ENCODE data around the gene CCM2. TPM values are rescaled to one million over a fixed set of nuclear protein-coding genes. Genes with fewer than 3 reads are reported as not detected.

CCM2 gene
- total RNA-seq, 1 experiment from 2014 or later: 42.5 TPM

DNA sequence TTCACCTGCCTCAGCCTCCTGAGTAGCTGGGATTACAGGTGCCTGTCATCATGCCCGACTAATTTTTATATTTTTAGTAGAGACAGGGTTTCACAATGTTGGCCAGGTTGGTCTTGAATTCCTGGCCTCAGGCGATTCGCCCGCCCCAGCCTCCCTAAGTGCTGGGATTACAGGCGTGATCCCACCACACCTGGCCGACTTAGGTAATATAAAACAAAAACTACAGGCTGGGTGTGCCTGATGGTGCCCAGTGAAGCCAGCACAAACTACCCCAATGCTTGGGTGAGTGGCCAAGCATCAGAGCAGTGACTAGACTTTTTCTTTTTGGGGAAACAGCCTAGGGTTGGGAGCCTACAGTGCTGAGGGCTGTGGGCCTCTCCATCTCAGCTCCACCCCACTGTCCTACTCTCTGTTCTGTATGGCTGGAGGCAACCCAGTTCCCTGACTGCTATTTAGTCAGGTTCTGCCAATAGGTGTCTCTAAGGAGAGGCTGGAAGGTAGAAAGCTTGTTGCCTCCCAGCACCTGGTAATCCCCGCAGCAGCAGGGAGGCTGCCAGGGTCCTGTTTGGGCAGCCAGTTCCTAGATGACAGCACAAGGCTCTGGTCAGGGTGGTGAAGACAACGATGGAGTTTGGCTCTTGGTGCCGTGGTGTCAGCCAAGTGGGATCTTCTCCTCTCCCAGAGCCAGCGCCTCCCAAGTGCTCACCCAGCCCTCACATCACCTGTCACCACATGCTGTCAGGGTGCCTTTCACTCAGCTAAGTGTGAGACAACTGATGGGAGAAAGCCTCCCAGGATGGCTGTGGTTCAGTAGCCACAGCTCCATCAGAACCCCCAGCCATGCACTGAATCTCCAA is 99.2 kb downstream of the CCM2 start:
- H4K20me1 ChIP-seq (ENCODE audit: insufficient read depth, low read depth, low read length): peaks cover 6% of the 10 kb centered on the region; the same call in 1 of the 2 replicates
- no peak overlapping the region for H3K4me2 ChIP-seq (ENCODE audit: low read depth, low read length, poor library complexity, severe bottlenecking)
- H3K9ac ChIP-seq (ENCODE audit: low read length): no peak overlapping the region
- H3K27ac ChIP-seq (ENCODE audit: low read length): no peak overlapping the region
- no peaks in the 10 kb centered on the region for H3K9me2 ChIP-seq (replicated peaks; ENCODE audit: insufficient read depth, low read length)
- H2AFZ ChIP-seq (ENCODE audit: low read length): no peak overlapping the region
- 0 out of 2 replicates have a peak, but pooled peaks cover 3% of the 10 kb centered on the region for H3K9me3 ChIP-seq (ENCODE audit: low read length)
- H3K4me1 ChIP-seq (ENCODE audit: low read length): peaks cover 23% of the 10 kb centered on the region
- peaks cover 17% of the 10 kb centered on the region; the same call in 1 of the 2 replicates for H3K36me3 ChIP-seq (ENCODE audit: insufficient read depth, low read length)
- no peak overlapping the region for H3K4me3 ChIP-seq (ENCODE audit: low read length)
- H3K27me3 ChIP-seq (ENCODE audit: low read length): no peaks in the 10 kb centered on the region
- DNase-seq: no peak
- no peaks in the 10 kb centered on the region for H3K79me2 ChIP-seq (ENCODE audit: low read length)

DNA sequence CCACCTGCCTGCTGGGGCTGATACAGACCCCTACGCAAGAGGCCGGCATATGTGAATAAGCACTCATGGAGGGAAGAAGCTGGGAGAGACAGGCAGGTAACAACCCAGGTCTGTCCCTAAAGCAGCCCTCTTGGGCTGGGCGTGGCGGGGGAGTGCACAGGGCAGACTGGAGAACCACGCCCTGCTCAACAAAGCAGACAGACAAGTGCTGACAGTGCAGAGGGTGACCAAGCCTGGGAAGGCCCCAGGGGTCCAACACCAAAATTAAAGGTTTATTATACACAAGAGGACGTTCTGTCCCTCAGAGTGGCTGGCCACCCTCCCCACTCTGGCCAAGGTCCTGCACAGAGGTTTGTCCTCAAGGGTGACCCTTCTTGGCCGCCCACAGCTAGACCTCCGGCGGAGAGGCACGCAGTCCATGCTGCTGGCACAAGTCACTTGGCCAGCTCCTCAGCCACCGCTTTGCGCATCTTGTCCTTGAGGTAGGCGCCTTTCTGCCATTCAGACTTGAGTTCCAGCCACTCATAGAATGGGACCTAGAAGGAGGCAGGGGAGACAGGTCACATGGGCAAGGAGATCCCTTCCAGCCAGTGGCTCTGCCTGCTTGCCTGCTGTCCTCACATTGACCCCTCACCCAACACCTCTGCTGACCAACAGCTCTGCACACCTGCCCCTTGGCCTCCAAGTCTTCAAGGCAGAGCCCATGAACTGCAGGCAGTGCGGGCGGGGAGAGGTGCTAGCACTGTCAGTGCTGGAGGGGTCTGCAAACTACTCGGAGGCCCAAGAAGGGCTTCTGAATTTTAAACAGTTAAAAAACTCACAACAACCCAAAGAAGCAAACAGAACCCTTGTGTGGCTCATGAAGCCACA is 100.1 kb downstream of the CCM2 start:
- H3K9ac ChIP-seq (ENCODE audit: low read length): no peak overlapping the region
- H4K20me1 ChIP-seq (ENCODE audit: insufficient read depth, low read depth, low read length): peaks cover 13% of the 10 kb centered on the region; the same call in 1 of the 2 replicates

DNA sequence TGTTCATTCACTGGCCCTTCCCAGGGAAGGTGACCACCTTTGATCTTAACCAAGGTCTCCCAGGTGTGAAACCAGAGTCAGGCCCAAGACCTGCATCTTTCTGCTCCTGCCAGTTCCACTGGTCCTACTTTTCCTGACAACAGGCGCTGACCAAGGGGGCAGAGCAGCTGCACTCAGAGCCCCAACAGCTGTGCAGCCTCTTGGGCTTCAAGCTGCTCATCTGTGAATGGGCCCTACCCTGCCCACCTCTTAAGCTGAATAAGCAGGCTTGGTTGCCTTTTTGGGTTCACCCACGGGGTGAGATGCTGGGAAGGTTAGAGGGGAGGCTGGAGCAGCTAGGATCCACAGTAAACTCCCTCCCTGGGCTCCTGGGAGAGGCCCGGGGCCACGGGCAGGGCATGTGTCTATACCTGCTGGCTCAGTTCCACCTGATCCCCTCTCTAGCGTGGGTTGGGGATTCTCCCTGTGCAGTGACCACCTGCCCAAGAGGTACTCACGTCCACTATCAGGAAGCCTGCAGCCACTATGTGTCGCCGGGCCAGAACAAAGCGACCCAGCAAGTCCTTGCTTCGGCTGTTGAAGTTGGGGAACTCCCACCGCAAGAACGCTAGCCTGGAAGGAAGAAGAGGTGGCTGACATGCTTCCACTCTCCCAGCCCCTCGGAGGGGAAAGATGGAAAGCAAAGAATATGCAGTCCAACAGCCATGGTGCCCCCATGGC is 100.9 kb downstream of the CCM2 start:
- Histone ChIP-seq H3K4me1 (ENCODE audit: low read length) (peaks cover 23% of the 10 kb centered on the region), H3K27ac (ENCODE audit: low read length) (no peak overlapping the region), H3K27me3 (ENCODE audit: low read length) (no peaks in the 10 kb centered on the region), H4K20me1 (ENCODE audit: insufficient read depth, low read depth, low read length) (peaks cover 17% of the 10 kb centered on the region; the same call in 1 of the 2 replicates), H3K4me3 (ENCODE audit: low read length) (no peak overlapping the region), H3K9me3 (ENCODE audit: low read length) (no peaks in the 10 kb centered on the region), H3K79me2 (ENCODE audit: low read length) (no peaks in the 10 kb centered on the region), H3K9me2 (replicated peaks; ENCODE audit: insufficient read depth, low read length) (no peaks in the 10 kb centered on the region), H3K36me3 (ENCODE audit: insufficient read depth, low read length) (peaks cover 29% of the 10 kb centered on the region), H3K4me2 (ENCODE audit: low read depth, low read length, poor library complexity, severe bottlenecking) (no peak overlapping the region), H3K9ac (ENCODE audit: low read length) (no peak overlapping the region), H2AFZ (ENCODE audit: low read length) (no peak overlapping the region)
- no peak for DNase-seq

More for the DNA sequence above, 100.1 kb downstream of the CCM2 start:
- Histone ChIP-seq H3K27me3 (ENCODE audit: low read length) (no peaks in the 10 kb centered on the region), H3K27ac (ENCODE audit: low read length) (no peak overlapping the region), H3K9me2 (replicated peaks; ENCODE audit: insufficient read depth, low read length) (no peaks in the 10 kb centered on the region), H3K4me2 (ENCODE audit: low read depth, low read length, poor library complexity, severe bottlenecking) (no peak overlapping the region), H3K9me3 (ENCODE audit: low read length) (no peaks in the 10 kb centered on the region), H2AFZ (ENCODE audit: low read length) (no peak overlapping the region), H3K79me2 (ENCODE audit: low read length) (no peaks in the 10 kb centered on the region), H3K4me1 (ENCODE audit: low read length) (peaks cover 23% of the 10 kb centered on the region), H3K36me3 (ENCODE audit: insufficient read depth, low read length) (peaks cover 24% of the 10 kb centered on the region), H3K4me3 (ENCODE audit: low read length) (no peak overlapping the region)
- no peak for DNase-seq

DNA sequence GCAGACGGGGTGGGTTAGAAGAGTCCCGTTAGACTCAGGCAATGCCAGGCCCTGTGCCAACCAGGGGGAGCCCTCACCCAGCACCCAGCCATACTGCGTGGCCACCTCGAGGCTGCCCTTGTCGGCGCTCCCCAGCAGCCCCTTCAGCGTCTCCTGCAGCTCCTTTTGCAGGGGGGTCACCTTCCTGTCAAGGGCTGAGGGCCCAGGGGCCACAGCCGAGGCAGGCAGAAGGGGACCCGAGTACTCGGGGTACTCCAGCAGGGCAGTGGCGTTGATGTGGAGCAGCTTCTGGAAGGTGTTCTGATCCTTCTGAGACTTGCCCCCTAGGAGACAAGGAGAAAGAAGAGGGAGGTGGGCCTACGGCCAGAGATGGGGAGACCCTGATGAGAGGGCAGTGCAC is 101.7 kb downstream of the CCM2 start:
- H3K27me3 ChIP-seq (ENCODE audit: low read length): no peaks in the 10 kb centered on the region
- H3K9ac ChIP-seq (ENCODE audit: low read length): no peak overlapping the region
- peaks cover 18% of the 10 kb centered on the region; the same call in 1 of the 2 replicates for H4K20me1 ChIP-seq (ENCODE audit: insufficient read depth, low read depth, low read length)
- H3K9me2 ChIP-seq (replicated peaks; ENCODE audit: insufficient read depth, low read length): no peaks in the 10 kb centered on the region
- no peaks in the 10 kb centered on the region for H3K9me3 ChIP-seq (ENCODE audit: low read length)
- H3K4me3 ChIP-seq (ENCODE audit: low read length): no peak overlapping the region
- H3K4me2 ChIP-seq (ENCODE audit: low read depth, low read length, poor library complexity, severe bottlenecking): no peak overlapping the region
- peaks cover 35% of the 10 kb centered on the region for H3K36me3 ChIP-seq (ENCODE audit: insufficient read depth, low read length)
- no peak for DNase-seq
- no peak overlapping the region for H2AFZ ChIP-seq (ENCODE audit: low read length)
- H3K4me1 ChIP-seq (ENCODE audit: low read length): peaks cover 23% of the 10 kb centered on the region
- H3K27ac ChIP-seq (ENCODE audit: low read length): no peak overlapping the region
- 0 out of 2 replicates have a peak, but pooled peaks cover under 1% of the 10 kb centered on the region for H3K79me2 ChIP-seq (ENCODE audit: low read length)

DNA sequence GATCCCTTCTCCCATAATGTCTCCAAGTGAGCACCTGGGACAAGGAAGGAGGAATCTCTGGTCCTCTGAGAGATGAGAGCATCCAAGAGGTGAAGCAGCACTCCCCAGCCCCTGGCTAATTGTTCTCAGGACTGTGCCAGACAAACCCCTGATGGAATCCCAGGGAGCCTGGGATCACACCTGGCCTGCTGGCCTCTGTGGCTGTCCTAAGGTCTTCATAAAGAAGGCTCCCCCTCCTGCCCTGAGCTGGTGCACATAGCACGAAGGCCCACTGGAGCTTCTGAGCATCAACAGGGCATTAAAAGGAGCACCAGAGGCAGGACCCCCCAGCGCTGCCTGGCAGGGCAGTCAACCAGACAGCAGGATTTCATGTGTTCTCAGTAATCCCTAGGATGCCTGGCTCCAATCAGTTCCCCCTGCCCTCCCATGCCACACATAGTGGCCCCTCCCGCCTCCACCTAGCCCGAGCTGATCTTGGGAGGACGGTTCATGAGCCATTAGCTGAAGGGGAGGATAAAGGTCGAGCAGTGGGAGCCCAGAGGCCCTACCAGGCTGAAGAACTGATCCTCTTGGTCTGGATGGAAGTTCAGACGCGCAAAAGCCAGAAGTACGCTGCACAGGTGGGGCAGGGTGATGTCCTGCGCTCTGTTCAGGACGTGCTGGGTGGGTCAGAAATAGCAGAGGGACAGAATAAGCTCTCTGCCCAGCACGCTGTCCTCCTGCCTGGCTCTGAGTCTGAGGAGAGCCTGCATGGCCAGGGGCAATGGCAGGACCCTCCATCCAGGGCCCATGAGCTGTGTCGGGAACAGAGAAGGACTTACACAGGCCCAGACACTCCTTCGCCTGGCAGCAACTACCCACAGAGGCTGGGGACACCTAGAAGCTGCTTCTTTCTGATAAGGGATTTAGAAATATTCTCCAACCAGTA is 103.0 kb downstream of the CCM2 start:
- H3K9me2 ChIP-seq (replicated peaks; ENCODE audit: insufficient read depth, low read length): no peaks in the 10 kb centered on the region

DNA sequence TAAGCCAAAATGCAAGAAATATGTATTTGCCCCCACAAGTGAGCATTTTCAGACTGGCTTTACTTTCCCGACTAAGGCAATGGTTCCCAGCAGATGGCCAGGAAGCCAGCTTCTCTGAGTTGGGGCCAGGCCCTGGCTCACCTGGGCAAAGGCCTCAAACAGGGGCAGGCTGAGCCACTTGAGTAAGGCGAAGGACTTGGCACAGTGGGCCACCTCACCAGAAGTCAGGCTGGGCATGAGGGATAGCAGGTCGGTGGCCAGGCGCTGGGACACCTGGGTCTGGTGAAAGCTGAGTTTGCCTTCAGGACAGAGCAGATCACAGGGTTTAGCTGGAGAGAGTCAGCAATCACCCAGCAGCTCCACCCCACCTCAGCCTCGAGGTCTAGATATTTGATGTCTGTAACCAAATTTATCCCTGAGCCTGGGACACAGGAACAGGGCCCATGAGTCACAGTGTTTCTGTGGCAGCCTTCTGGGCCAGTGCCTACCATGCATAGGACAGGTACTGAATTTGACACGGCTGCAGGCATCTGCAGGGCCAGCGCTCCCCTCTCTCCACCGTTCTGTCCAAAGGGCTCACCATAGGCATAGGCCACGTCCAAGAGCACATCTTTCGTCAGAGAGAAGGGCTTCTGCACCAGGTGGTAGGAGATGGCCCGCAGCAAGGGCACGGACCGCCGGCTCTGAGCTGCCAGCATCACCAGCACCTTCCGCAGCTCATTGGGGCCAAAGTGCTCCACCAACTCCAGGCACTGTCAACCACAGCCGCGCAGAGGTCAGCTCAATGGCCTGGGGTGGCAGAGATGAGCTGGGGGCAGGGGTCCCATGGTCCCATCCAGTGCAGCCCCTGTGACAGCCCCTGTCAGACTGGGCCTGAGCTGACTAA is 104.2 kb downstream of the CCM2 start:
- peaks cover 39% of the 10 kb centered on the region for H4K20me1 ChIP-seq (ENCODE audit: insufficient read depth, low read depth, low read length)
- H3K4me1 ChIP-seq (ENCODE audit: low read length): peaks cover 9% of the 10 kb centered on the region
- H3K79me2 ChIP-seq (ENCODE audit: low read length): peaks cover 24% of the 10 kb centered on the region

More for the DNA sequence above, 103.0 kb downstream of the CCM2 start:
- Histone ChIP-seq H4K20me1 (ENCODE audit: insufficient read depth, low read depth, low read length) (peaks cover 28% of the 10 kb centered on the region), H3K36me3 (ENCODE audit: insufficient read depth, low read length) (peaks cover 46% of the 10 kb centered on the region), H3K27me3 (ENCODE audit: low read length) (no peaks in the 10 kb centered on the region), H2AFZ (ENCODE audit: low read length) (no peak overlapping the region), H3K4me3 (ENCODE audit: low read length) (no peak overlapping the region), H3K4me1 (ENCODE audit: low read length) (peaks cover 11% of the 10 kb centered on the region), H3K4me2 (ENCODE audit: low read depth, low read length, poor library complexity, severe bottlenecking) (no peak overlapping the region), H3K9me3 (ENCODE audit: low read length) (no peaks in the 10 kb centered on the region), H3K27ac (ENCODE audit: low read length) (no peak overlapping the region), H3K9ac (ENCODE audit: low read length) (no peak overlapping the region), H3K79me2 (ENCODE audit: low read length) (peaks cover 13% of the 10 kb centered on the region)
- DNase-seq: no peak

More for the DNA sequence above, 104.2 kb downstream of the CCM2 start:
- no peak overlapping the region for H3K4me2 ChIP-seq (ENCODE audit: low read depth, low read length, poor library complexity, severe bottlenecking)
- peaks cover 57% of the 10 kb centered on the region for H3K36me3 ChIP-seq (ENCODE audit: insufficient read depth, low read length)
- H3K27ac ChIP-seq (ENCODE audit: low read length): no peak overlapping the region
- H3K9me2 ChIP-seq (replicated peaks; ENCODE audit: insufficient read depth, low read length): no peaks in the 10 kb centered on the region
- H3K9ac ChIP-seq (ENCODE audit: low read length): no peak overlapping the region
- DNase-seq: no peak
- no peak overlapping the region for H3K4me3 ChIP-seq (ENCODE audit: low read length)
- H3K27me3 ChIP-seq (ENCODE audit: low read length): no peaks in the 10 kb centered on the region
- H3K9me3 ChIP-seq (ENCODE audit: low read length): no peaks in the 10 kb centered on the region
- no peak overlapping the region for H2AFZ ChIP-seq (ENCODE audit: low read length)

Measured in Karpas-422 (cell line).